Activated CD4-positive, alpha-beta T cell treated with anti-CD3 and anti-CD28 coated beads for 1 hour (primary cell): ENCODE data around the gene CEACAM18.
"Not testable (repeated sequence)": the region's sequence is repeated elsewhere in the genome, so short reads cannot be mapped to it uniquely, and the experiment has no call there.

ENCODE experiments used
- DNase-seq: peaks from one replicate; pipeline ENCODE4 v3.0.0-alpha.2; 2020

The CEACAM18 gene

DNA sequence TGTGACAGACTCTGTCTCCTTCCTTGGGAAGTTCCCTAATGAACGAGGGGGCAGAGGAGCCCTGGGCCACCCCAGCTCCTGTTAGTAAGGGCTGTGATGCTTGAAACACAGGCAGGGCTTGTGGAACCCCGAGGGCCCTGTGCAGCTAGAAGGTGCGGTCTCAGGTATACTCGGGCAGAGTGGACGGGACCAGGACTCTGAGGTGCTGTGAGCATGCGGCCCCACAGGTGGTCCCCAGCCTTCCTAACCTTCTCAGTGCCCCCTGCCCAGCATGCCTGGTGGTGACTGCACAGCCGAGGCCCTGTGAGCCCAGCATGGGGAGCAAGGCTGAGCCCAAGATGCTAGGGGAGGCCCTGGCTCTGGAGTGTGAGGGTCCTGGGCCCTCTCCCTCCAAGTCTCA, 16.1 kb upstream of the CEACAM18 start:
- no peak for DNase-seq

DNA sequence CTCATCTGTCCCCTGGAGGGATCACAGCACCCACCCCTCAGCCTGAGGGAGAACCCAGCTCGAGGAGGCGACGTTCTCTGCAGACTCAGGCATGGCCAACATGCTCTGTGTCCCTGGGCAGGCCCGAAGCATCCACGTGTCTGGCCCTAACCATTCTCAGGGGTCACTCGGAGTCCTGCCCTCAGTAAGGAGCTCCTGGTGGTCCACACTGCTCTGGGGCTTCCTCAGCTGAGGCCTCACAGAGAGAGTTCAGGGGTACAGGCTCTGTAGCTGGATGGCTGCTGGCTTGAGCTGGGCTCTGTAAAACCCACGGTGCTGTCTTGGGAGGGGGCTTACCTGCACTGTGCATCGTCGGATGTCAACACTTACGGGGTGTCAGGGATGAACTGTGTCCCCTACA, 15.7 kb upstream of the CEACAM18 start:
- DNase-seq: no peak

DNA sequence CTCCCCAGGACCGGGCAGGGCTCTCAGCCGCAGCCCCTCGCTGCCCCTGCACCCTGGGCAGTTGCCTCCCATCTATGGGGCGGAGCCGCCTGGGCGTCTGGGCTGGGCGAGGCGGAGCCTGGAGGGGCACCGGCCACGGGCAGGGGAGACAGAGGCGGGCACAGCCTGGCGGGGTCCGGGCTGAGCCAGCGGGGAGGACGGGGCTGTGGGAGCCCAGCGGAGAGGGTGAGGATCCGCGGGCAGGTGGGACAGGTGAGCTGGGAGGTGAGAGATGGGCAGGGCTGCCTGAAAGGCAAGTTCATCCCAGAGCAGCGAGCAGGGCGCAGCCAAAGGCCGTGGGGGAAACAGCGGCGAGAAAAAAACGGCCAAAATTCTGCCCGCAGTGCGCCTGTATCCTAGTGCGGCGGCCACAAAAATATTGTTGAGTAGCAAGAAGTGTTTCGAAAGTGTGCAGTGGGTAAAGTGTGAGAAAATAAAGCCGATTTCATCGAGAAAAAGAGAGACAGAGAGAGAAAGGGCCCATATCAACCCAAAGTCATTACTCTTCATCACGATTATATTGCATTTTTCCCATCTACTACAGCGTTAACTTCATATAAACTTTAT, 14.3 kb upstream of the CEACAM18 start:
- DNase-seq: not testable (repeated sequence)

DNA sequence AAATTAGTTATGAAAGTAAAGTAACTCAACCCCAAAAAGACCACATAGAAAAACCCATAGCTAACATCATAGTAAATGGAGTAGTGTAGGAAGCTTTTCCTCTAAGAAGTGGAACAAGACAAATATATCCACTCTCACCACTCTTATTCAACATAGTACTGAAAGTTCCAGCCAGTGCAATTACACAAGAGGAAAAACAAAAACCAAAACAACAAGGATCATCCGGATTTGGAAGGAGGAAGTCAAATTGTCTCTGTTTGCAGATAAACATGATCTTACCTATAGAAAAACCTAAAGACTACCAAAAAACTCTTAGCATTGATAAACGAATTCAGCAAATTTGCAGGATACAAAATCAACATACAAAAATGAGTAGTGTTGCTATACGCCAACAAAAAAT, 11.6 kb upstream of the CEACAM18 start:
- DNase-seq: no peak

DNA sequence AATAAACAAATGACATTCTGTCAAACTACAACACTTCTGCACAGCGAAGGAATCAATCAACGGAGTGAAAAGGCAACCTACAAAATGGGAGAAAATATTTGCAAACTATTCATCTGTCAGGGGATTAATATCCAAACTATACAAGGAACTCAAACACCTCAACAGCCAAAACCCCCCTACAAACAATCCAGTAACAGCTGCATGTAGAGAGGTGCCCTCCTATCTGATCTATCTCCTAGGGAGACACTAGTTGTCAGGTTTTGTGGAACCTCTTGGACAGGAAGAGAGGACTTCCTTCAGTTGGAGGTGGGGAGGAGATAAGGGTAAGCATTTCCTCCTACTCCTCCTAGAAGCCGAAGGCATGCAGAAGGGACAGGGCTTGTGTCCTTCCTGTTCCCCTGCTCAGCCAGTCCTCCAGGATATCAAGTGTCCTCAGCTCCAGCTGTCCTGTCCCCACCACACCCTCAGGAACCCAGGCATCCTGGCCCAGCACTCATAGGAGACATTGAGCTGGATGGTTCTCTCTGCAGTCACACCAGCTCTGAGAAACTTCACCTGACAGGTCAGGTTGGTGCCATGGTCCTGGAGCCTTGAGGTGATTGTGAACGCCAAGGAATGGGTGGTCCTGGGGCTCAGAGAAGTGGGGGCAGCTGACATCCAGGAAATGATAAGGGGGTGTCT, 10.3 kb upstream of the CEACAM18 start:
- DNase-seq: no peak

DNA sequence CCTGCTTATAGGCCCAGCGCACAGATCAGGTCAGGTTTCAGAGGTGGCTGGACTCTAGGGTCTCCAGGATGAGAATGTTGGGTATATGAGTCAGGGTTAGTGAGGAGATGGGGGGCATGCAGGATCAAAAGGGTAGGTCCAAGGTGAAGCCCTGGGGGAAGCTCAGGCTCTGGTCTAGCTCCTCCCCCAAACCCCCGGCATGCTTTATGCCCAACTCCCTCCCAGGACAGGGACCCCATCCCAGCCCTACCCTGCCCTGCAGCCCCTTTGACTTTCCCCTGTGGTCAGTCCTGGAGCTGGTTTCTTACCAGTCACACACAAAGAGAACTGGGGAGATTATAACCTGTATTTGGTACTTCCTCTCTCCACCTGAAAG, 9.8 kb upstream of the CEACAM18 start:
- no peak for DNase-seq

DNA sequence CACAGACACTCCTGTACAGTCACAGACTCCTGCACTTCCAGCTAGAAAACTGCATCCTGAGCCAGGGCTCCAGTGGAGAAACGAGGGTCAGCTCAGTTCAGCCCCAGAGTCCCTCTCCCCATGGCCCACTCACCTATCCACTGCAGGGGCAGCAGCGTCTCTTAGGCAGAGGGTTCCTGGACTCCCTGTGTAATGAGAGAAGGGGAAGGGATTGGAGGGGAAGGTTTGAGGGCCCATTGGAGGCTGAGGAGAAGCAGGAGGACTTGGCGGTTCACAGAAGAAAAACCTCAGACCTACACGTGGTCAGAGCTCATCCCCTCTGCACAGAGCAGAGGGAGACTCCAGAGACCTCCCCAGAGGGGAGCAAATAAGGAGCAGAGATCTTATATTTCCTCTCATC, 9.2 kb upstream of the CEACAM18 start:
- DNase-seq: no peak

DNA sequence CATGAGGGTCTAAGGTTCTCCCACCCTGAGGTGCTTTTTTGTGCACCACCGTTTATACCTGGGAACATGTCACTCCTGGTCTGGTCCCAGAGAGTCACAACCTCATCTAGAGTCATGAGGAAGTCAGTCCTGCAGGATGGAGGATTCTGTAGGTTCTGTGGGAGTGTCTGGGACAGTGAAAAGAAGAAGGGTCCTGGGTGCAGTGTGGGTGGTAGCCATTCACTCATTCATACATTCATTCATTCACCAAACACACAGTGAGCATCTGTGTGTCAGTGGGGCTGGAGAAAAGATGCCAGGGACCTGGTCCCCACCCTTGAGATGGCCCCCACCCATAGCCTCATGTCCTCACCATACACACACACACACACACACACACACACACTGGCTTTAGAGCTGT, 8.7 kb upstream of the CEACAM18 start:
- no peak for DNase-seq

DNA sequence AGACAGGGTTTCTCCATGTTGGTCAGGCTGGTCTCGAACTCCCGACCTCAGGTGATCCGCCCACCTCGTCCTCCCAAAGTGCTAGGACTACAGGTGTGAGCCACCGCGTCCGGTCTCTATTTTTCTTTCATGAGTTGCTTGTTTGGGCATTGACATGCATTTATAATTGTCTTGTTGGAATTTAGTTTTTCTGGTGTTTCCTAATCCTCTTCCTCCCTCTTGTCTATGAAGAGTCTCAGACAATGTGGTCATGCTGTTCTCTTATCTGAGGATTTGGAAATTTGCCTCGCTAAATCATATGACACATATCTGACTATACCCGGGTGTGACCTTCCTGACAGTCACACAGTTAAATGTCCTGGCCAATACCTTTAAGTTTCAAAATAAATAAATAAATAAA, 7.4 kb upstream of the CEACAM18 start:
- no peak for DNase-seq

DNA sequence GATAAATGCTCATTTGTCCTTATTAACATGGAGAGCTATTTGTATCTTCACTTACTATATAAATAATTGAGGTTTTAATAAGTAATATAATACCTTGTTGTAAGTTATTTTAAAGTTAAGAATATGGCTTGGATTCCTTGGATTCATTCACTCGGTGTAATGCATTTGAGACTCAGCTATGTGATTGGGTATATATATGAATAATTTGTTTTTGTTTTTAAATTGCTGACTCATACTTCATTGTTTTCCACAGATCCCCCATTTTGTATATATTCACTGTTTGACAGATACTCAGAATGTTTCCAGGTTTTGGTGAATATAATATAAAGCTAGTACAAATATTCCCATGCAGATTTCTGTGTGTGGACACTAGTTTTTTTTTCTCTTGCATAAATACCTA, 6.8 kb upstream of the CEACAM18 start:
- no peak for DNase-seq

DNA sequence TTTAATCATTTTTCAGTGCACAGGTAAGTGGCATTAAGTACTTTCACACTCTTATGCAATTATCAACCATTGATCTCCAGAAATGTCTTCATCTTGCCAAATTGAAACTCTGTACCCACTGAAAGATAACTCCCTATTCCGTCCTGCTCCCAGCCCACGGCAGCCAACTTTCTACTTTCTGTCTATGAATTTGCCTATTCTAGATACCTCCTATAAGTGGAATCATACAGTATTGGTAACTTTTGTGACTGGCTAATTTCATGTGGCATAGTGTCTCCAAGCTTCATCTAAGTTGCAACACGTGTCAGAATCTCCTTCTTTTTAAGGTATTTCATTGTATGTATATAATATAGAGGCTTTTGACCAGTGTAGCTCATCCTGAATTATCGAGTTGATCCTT, 5.7 kb upstream of the CEACAM18 start:
- no peak for DNase-seq

DNA sequence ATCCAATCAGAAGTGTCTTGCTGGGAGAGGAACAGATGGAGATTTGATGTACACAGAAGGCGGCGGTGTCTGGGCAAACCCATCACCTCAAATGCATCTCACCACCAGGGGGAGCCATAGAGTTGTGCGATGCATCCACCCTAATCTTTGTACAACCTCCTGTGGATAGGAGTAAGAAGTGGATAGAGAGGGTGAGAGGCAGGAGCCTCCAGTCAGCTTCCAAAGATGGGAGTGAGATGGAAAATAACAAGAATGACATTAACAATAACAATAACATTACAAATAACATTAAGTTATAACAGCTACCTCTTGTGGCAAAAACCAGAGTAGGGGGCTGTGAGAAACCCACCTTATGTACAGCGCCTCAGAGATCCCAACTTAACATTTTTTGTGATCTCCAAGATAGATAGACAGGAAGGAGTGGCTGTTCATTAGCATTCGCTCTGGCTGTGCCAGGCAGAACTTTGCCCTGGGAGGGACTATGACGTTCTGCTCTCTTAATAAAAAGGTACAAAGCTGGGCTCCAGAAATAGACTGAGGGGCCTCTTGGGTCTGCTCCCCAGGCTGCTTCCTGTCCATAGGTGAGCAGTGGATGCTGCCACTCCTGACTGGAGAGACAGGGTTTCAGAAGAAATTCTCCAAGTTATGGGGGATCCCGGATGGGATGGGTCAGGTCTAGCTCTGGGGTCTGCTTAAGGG, 5.2 kb upstream of the CEACAM18 start:
- peak; percentile 63 for DNase-seq

DNA sequence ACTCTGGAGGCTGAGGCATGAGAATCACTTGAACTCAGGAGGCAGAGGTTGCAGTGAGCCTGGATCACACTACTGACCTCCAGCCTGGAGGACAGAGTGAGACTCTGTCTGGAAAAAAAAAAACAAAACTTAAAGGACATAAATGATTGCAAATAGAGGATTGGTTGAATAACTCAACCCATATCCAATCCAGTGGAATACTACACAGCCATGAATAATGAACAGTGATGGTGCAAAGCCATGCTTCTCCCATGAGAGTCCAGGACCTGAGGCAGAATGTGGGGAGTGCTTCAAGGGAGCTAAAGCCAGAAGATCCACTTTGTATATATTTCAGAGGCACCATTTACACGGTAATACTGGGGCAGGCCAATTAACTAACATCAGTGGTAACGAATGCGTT, 2.2 kb upstream of the CEACAM18 start:
- no peak for DNase-seq

DNA sequence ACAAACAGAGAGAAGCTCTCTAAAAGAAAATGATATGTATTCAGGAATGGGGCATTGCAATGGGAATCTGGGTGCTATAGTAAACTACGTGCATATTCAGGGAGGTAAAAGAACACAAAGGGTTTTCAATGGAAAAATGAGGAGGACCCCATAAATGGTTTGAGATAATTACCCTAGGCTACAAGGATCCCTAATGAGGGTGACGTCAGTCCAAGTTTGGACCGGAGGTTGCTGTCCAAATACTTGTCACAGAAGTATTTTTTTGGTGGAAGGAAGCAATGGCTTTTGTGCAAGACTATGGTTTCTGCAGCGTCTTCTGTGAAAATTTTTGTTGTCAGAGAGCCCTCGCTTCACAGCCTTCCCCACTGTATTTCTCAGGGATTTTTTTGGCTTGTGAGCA, 995 bp upstream of the CEACAM18 start:
- DNase-seq: no peak

DNA sequence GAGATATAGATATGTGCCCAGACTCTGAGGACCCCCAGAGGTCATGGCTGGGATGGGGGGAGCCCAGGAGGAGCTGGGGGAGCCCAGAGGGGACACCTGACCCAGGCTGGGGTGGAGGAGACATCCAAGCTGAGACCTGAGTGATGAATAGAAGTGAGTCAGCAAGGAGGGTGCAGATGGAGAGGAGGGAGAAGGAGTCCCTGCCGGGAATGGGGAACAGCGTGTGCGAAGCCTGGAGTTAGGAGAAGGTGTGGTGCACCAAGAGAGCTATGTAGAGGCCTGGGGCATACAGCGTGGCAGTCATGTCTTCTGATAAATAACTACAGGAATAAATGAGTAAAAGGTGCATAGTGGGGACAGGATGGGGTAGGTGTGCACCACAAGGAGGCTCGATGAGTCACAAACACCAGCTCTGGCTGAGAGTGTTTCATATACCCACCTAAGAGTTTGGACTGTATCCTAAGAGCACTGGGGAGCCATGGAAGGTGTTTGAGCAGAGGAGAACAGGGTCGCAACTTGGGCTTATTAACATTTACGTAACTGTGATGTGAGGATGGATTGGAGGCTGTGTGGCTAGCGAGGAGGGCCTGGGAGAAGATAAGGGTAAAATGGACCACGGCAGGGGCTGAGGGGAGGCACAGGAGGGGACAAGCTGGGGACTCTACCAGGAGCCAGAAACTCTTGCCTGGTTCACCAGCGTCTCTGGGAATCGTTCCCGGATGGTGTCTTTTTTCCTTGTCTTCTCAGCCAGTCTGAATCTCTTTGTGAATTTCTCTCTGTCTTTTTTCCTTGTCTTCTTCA, 1.4 kb downstream of the CEACAM18 start:
- DNase-seq: no peak

DNA sequence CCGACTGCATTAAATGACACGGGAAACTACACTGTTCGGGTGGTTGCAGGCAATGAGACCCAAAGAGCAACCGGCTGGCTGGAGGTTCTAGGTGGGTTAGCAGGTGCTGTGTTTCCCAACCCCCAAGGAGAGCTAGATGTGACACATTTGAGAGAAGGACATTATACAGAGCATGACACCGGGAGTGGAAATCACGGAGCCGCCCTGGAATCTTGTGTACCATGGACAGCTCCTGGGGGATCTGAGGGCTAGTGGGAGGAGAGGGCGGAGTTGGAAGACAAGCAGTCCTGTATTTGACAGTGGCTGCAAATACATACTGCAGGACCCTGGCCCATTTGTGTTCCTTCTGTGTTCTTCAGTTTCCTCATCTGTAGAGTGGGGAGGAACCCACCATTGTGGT, 2.3 kb downstream of the CEACAM18 start:
- DNase-seq: no peak

DNA sequence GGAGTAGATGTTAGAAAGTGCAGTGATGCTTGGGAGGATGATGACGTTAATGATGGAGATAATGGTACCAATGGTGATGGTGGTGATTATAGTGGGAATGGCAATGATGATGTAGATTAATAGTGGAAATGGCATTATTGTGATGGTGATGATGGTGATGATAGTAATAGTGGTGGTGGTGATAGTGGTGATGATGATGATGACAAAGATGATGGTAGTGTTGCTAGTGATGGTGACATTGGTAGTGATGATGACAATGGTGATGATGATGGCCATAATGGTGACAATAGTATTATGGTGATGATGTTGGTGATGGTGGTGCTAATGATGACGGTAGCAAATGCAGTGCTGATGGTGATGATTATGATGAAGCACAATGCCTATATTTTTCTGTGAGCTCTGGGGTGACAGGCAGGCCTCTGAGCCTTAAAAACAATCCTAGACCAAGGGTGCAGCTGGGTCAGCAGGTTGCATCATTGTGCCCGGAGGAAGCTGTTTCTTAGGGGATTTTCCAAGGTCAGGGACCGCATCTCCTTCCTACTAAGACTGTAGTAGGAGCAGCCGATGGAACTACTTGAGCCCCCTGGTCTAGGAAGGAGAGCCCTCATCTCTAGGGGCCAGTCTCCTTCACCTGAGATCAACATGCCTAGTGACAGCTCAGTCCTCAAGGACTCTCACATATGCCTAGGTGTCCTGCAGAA, 7.8 kb downstream of the CEACAM18 start:
- no peak for DNase-seq

DNA sequence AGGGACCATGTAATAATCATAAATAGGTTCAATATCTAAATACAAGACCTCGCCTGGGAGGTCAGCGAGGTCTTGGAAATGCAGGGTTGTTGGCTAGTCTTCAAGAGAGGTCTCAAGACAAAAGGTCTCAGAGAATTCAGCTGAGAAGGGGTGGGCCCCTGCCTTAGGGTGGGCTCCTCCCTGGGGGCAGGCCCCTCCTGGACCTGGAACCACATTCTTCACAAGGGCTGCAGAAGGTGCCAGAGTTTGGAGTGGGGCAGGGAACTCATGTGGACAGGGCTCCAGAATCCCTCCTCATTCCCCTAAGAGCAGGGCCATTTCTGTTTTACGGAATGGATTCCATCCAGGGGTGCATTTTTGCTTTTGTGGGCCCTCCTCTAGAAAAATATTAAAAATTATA, 10.2 kb downstream of the CEACAM18 start:
- DNase-seq: no peak

DNA sequence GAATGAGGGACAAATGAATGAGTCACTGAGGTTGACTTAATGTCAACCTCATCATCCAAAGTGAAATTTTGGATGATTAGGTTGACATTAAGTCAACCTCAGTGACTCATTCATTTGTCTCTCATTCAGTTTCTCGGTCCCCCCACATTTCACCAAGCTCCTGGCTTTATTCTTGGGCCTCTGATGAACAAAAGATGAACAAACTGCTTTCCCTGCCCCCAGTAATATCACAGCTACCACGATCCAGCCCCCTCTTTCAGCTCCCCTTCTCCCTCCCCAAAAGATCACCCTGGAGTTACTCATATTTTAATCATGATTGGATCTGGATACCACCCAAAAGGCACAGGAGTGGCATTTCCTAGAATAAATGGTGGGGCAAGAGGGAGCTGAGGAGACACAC, 10.8 kb downstream of the CEACAM18 start:
- no peak for DNase-seq

DNA sequence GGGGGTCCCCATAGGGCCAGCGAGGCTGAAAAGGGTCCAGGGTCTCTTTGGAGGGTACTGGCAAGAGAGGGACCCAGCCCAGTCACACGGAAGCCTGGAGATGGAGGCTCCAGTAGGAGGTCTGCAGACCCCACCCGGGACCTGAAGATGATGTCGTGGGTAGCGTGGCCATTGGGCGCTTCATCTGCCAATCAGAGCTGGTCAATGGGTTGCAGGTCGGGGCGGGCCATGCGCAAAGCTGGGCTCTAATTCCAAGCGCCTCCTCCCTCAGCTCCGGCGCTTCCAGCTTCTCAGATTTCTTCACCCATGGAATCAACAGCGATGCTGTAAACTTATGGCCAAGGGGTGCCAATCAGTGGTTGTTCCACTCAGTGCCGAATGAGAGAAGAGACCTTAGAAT, 12.3 kb downstream of the CEACAM18 start:
- no peak for DNase-seq

DNA sequence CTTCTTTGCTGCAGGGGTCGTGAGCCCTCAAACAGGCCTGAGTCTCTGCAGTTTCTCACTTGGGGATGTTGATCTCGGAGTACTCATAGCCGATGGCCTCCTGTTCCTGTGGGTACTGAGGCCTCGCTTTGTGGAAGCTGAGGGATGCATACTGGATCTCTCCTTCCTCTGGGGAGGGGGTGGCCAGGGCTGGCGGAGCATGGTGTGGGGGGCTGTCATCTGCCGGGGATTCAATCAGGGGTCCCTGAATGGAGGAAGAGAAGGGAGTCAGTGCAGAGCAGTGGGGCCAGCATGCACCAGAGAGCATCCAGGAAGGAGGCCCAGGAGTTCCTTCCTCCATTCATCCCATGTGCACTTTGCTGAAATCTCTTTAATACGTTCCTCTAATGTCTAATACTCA, 13.2 kb downstream of the CEACAM18 start:
- DNase-seq: no peak

DNA sequence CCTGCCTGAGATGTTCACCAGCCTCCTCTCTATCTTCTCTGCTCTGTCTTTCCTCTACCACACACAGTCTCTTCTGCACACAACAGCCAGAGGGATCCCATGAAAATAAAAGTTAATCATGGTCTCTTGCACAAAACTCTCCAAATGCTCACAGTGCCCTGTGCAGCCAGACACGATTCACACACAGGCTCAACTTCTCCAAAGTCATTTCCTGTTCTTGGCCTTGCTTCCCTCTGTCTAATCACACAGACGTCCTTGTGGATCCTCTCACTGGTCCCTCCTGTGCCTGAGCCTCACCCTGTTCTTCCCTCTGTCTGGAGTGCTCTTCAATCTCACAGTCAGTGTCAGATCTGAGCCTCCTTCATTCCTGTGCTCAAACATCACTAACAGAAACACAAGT, 15.4 kb downstream of the CEACAM18 start:
- DNase-seq: no peak

DNA sequence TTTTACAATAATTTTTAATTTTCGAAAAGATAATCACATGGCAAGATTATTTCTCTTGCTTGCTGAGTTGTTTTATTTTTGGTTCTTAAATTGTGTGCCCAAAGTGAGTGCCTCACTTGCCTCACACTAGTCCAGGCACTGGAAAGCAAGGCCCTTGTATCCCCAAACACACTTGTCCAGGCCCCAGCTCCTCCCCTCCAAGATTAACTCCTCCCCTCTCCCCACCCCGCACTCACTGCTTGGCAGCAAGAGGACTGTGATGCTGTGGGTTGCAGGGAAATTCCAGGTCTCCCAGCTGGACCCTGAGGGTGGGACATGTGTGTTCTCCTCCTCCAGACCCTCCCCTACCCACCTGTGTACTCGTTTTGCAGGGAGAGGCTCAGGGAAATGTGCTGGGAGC, 19.3 kb downstream of the CEACAM18 start:
- DNase-seq: no peak
